Measurements from ENCODE around the gene EPN3.

EPN3 gene

DNA sequence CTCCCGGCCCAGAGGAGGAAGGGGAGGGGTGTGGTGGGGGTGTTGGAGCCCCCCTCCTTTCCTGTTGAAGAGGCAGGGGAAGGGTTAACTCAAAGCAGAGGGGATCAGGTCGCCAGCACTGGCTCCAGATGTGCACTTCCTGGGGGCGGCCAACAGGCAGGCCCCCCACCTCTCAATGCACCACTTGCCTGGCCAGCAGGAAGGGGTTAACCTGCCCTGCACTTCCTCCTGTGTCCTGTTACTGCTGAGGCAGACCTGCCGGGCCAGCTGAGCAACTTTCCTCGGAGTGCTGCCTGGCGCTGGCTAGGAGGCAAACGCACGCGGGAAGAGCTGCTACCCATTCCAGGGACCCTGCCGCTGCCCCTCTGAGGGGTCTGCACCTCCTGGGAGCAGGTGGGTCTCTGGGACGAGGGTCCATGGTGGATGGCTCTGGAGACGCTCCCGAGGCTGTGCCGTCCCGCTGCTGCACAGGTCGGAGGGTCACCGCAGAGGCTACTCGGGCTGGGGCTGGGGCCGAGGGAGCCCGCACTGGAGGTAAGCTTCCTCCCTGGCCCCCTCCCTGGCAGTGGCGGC is at the start of gene EPN3:
Gene EPN3, plus strand, starts transcription at position 284 of the 573 bp plus-strand sequence. CDS start 3,822 bp downstream, outside the sequence.
- no peak for DNase-seq (ENCODE audit: low read depth)

DNA sequence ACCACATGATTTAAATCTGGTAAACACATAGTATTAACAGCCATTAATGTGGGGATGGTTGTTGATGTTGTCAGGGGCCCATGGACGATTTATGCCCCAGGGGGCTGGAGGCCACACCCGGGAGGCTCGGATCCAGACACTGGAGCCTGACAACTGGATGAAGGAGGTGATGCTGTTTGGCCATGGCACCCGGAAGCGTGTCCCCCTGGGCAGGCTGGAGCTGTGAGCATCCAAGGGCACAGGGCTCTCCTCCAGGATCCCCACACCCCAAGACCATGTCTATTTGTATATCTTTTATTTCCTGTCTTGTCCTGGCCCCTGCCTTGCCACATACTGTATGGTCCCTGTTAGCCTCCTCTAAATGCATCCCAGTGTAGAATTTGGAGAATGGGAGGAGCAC is 49.3 kb upstream of the EPN3 start:
- DNase-seq (ENCODE audit: low read depth) = no peak

DNA sequence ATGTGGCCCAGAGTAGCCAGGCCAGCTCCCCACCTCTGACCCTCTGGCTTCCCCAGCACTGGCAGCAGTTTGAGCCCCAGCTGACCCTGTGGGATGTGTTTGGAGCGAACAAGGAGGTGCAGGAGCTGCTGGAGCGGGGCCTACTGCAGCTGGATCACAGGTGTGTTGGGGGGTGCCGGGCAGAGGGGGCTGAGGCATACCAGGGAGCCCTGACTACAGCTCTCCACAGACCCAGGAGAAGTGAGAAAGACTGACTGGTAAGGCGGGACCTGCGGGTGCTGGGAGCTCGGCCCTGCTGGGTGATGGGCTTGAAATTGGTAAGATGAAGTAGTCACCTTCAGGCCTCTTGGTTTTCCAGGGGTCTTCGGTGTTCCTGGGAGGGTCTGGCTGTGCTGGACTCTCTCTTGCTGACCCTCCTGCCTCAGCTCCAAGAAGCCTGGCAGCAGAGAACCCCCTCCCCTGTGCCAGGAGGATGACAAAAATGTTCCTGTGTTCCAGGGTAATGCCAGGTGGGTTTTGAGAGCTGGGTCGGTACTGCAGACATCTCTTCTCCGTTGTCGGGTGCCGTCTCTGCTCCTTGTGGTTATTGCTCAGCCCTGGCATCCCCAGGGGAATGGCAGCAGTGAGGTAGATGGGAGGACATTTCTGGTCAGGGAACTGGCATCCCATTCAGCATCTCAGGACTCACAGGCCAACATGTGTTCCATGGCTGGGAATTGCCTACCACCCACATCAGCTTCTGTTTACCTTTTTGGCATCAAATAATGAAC is 48.0 kb upstream of the EPN3 start:
- DNase-seq (ENCODE audit: low read depth) = no peak

DNA sequence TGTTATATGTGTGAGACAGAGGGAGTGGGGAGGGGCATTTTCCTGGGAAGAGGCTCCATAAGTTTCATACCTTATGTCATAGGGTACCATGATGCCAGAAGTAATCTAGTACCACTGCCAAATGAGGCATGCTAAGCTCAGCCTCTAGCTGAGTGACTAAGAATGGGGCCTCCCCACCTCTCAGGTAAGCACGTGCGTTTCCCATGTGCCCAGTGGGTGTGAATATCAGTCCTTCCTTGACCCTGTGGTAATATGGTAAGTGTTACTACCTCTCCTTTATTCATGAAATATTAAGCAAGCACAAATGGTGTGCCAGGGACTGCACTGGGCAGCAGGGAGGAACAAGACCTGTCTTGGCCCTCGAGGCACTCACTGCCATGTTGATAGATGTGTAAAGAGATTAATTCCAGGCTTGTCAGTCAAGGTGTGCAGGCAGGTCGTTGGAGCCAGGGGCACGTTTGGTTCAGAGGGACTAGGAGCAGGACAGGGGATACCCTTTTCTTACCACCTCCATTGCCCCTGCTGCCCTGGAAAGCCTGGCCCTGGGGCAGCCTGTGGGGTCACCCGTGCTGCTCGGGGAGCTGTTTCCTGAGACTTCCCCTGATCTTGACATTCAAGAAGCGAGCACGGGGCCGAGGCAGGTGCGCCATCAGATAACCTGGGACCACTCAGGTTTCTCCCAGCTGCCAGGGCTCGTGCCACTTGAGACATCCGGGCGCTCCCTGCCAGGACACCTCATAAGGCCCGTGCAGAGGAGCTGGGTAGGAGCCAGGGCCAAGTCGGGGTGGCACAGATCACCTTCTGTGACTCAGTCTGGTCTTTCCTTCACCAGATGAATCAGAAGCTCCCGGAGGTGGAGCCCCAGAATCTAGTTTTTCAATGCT is 45.1 kb upstream of the EPN3 start:
- DNase-seq (ENCODE audit: low read depth) = no peak

DNA sequence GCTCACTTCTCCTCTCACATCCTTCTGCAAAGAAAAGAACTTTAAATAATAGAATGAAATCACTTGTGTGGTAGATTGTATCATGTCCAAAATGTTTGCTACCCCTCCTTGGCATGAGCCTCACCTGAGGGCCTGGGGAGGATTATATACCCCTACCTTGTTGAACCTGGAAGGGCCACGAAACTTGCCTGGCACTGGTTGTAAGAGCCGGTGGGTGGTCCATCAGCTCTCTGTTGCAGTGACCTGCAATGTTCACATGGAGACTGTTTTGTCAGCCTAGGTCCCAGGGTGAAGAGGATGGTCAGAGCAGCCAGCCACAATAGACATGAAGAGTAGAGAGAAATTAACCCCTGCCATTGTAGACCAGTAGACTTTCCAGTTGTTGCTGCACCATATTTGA is 43.7 kb upstream of the EPN3 start:
- no peak for DNase-seq (ENCODE audit: low read depth)

DNA sequence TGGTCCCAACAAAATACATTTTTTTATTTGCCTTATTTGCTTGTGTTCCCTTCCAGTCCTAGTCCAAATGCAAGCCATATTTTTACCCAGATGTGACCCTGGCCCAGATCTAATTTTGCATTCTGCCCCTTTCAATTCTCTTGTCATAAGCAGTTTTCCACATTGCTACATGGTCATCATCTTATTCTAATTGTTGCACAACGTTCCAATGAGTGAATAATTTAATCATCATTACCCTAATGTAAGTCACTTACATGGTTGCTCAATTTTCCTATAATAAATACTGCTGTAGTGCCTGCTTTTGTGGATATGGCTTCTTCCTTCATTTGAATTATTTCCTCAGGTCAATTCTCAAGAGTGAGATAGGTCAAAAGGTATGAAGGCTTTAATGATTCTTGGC is 41.0 kb upstream of the EPN3 start:
- no peak for DNase-seq (ENCODE audit: low read depth)

DNA sequence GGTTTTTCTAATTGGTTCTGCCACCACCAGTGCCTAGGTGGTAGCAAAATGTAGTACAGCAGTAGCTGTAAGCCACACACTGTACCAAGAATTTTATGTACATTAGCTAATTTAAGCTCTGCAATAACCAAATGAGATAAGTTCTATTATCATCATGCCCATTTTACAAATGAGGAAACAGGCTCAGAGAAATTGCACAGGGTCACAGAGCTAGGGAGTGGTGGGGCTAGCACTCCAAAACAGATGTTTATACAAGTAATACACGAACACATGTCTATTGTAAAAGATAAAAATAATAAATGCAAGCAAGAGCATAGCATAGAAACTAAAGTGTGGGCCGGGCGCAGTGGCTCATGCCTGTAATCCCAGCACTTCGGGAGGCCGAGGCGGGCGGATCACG is 40.3 kb upstream of the EPN3 start:
- no peak for DNase-seq (ENCODE audit: low read depth)

DNA sequence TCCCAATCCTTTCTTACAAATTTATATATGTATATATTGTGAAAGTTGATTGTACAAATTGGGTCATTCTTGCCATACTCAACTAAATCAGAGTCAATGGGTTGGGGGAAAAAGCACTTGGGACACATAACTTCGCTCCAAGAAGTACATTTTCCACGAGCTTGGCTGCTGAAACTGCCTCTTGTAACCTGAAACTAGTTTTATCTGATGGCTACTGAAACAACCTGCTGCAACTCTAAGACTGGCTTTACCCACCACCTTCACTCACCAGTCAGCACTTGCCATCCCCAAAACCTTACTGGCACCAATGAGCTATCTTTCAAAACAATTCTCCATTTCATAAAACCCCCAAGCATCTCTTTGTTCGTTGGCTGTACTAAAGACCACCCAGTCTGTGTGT is 38.8 kb upstream of the EPN3 start:
- DNase-seq (ENCODE audit: low read depth) = no peak

DNA sequence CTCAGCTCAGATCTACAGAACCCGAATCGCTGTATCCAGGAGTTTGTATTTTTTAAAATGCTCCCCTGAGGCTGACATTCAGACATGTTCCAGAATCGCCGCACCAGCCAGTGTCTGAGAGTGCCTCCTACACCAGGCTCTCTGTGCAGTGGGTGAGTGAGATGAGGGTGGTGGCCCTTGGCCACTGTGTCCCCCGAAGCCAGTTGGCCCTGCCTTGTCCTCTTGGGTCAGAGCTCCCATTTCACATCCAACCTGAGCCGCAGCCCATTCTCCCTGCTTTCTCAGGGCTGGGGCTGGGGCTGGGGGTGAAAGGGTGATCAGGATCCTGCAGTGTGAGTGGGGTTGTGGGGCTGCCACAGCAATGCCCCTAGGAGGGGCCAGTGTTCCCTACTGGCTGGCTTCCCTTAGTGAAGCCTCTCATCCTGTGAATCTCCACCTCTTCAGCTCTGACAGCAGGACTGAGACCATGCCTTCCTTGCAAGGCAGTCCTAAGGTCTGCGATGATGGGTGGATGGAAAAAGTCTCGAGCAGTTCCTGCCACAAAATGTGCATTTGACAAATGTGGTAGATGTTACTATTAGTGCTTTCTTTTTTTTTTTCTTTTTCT is 37.2 kb upstream of the EPN3 start:
- DNase-seq (ENCODE audit: low read depth) = no peak

DNA sequence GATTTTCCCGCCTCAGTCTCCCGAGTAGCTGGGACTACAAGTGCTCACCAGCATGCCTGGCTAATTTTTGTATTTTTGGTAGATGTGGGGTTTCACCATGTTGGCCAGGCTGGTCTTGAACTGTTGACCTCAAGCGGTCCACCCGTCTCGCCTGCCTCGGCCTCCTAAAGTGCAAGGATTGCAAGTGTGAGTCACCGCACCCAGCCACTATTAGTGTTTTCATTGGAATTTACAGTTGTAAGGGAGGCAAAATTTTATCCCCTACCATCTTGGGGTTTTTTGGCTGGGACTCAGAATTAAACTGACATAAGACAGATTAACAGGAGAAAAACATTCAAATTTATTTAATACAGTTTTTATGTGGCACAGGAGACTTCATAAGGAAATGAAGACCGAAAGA is 36.6 kb upstream of the EPN3 start:
- no peak for DNase-seq (ENCODE audit: low read depth)

DNA sequence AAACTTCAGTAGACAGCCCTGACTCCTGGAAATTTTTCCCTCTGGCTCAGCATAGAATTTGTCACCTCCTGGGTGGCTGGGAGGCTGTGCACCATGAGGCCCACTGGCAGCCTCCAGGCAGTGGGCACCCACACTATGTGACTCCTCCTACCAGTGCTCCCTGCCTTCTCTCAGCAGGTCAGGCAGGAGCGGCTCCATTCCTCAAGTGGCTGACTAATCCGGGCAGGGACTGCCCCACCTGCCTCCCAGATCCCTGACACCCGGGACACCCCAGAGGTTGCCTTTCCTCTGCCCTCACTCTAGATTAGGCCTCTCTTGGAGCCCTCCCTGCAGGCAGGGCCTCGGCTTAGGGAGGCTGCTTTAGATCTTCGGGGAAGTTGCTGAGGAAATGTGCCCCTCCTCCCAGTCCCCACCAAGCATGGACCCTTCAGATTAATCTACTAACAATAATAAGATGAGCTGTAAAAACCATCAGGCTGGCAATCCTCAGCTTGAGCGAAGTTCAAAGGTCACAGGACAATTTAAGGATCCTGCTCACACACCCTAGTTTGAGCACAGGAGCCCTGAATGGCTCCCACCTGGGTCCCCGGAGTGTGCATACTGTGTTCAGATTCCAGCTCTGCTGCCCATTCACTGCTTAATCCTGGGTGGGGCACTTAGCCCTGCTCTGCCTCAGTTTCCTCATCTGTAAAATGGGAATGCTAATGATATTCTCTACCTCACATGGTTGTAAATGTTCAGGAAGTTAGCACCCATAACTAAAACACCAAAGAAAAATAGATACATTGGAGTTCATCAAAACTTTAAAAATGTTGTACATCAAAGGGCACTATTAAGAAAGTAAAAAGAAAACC is 34.3 kb upstream of the EPN3 start:
- no peak for DNase-seq (ENCODE audit: low read depth)

DNA sequence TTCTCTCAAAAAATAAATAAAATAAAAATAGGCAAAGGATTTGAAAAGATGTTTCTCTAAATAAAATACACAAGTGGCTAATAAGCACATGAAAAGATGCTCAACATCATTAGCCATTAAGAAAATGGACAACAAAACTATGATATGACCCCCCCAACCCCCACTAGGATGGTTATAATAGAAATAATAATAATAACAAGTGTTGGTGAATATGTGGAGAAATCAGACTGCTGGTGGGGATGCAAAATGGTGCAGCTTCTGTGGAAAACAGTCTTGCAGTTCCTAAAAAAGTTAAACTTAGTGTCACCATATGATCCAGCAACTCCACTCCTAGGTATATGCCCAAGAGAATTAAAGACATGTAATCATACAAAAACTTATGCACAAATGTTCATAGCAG is 33.3 kb upstream of the EPN3 start:
- no peak for DNase-seq (ENCODE audit: low read depth)

DNA sequence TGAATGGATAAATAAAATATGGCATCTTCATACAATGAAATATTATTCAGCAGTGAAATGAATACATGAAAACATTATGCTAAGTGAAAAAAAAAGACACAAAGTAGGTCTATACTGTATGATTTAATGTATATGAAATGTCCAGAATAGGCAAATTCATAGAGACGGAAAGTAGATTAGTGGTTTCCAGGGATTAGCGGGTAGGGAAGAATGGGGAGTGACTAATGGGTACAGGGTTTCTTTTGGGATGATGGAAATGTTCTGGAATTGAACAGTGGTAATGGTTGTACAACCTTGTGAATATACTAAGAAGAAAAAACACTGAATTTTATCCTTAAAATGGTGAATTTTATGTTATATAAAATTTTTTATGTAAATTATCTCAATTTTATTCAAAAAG is 32.8 kb upstream of the EPN3 start:
- no peak for DNase-seq (ENCODE audit: low read depth)

DNA sequence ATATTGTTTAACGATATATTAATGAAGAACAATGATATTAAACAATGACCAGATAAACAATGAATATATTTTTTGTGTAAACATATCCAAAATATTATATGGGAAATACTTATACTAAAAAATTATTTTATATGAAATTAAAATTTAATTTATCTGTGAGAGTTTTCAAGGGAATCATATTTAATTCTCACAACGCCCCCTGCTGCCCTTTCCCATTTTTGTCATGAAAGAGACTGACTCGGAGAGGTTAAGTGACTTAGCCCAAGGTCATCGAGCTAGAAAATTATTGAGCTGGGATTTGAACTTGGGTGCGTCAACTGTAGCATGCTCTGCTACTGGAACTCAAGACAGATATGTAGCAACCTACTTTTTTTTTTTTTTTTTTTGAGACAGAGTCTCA is 31.5 kb upstream of the EPN3 start:
- no peak for DNase-seq (ENCODE audit: low read depth)

DNA sequence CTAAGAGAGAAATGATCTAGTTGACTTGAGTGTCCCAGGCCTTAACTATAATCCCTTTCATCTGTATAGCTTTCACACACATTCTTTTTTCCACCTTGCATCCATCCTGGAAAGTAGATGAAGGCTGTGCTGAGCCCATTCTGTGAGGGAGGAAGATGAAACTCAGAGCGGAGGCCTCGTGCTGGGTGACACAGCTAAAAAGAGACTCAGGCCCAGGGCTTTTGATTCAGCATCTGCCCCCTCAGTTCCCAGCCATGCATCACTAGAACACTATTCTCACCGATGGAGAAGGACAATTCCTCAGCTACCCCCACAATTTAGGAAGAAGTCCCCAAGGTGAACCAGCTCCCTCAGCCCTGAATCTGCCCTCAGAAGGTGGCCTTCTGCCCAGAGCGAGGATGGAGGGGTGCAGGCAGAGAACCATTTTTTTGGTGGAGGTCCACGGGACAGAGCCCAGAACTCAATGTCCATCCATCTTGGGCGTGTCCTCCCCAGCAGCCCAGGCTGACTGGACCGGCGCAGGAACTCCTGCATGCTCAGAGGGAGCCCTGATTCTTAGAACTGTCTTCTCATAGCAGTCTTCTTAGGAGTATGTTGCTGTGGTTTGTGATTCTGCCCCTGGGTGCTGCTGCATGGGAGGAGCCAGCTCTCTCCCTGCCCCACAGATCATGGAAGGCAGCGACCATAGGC is 30.1 kb upstream of the EPN3 start:
- DNase-seq (ENCODE audit: low read depth) = no peak

DNA sequence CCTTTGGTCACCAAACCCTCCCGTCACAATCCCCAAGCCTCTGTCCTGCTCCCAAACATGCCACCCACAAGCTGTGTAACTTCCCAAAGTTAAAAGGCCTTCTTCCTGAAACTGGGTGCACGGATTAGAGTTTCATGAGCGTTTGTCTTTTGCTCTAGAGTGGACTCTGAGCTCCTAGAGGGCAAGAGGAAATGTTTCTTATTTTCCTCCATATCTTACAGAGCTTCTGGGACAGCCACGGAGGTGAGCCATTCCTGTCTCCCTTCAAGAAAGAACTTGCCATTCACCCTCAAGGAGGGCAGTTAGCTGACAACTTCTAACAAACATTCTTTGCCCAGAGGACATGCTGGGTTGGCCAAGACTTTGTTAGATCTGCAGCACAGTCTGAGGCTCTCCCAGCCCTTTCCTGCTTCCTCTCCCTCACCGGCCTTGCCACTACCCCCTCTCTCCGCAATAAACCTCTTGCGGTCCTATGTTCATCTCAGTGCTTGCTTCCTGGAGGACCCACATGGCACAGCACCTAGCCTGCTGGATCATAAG is 26.9 kb upstream of the EPN3 start:
- DNase-seq (ENCODE audit: low read depth) = no peak

DNA sequence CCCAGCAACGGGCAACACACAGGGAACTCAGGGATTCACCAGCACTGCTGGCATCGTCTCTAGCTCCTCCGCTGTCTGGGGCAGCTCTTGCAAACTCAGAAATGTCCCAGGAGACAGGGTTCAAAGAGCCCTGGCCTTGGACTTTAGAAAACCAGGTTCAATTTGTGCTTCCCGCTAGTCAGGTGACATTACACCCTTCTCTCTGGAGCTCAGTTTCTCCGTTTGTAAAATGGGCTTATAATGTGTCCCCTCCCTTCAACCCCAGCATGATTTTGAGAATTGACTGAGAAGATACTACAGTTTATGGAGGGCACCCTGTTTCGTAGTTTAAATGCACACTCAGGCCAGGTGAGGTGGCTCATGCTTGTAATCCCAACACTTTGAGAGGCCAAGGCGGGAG is 26.2 kb upstream of the EPN3 start:
- DNase-seq (ENCODE audit: low read depth) = no peak

DNA sequence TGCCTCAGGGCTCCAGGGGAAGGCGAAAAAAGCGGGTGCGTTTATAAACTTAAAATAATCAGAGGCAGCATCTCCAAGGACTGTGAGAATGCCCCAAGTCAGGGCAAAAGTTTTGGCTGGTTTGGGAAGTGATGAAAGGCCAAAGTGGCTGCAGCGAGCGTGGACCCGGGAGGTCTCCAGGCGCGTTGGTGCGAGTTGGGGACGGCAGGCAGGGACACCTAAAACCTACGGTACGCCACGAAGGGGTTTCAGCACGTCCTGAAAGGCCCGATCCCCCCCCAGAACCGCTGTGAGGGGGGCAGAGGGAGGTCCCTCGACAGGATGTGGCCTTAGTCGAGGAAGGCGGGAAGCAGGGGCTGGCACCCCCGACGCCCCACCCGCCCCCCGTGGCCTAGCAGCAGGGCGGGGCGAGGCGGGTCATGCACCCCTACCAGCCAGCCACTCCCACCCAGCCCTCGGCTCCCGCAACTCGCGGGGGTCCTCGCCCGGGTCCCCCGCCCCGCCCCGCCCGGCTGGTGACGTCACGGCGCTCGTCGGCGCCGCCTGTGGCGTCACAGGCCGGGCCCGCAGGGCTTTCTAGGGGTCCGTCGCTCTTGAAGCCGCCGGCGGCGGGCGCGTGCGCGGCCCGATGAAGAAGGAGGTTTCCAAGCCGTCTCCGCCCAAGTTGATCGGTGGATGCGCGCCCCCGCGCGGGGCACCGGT is 24.5 kb upstream of the EPN3 start, which contains the start of gene MYCBPAP:
Gene MYCBPAP, plus strand, starts transcription at position 569 of the 702 bp plus-strand sequence. CDS start 236 bp downstream, outside the sequence.
- peak; percentile 81 for DNase-seq (ENCODE audit: low read depth)

DNA sequence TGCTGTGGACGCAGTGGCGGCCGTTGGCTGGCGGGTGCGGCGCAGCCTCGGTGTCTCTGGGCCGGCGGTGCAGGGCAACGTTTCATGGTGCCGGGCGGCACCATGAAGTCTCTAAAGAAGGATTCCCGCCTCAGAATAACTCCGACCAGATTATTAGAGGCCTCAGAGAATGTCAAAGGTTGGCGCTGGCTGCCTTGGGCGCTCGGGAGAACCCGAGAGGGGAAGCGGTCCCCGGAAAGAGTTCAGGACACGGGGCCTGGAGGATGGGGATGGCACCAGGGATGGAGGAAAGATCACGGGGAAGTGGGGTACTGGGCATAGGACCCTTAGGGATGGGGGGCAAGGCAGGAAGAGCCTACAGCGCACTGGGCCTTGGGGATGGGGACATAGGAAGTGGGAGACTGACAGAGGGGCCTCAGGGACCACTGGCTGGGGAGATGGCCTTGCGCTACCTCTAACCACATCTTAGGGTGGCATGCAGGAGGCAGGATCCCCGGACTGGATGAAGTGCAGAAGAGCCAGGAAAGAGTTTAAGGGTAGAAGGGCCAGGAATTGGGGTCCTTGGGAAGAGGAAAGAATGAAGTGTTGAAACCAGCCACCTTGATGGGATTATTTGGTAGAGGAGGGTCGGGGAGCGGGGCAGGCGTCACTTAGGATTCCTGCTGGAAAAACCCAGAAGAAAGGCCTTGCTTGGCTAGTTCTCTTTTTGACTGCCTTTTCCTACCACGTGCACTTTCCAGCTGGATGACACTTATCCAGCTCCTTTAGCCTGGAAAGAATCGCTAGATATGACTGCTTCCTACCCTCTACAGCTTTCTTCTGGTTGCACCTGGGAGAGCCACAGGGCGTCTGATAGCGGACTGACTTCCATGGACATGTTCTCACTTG is 23.7 kb upstream of the EPN3 start:
- no peak for DNase-seq (ENCODE audit: low read depth)
